ENCODE measurements around the gene JADE1.

The JADE1 gene

DNA sequence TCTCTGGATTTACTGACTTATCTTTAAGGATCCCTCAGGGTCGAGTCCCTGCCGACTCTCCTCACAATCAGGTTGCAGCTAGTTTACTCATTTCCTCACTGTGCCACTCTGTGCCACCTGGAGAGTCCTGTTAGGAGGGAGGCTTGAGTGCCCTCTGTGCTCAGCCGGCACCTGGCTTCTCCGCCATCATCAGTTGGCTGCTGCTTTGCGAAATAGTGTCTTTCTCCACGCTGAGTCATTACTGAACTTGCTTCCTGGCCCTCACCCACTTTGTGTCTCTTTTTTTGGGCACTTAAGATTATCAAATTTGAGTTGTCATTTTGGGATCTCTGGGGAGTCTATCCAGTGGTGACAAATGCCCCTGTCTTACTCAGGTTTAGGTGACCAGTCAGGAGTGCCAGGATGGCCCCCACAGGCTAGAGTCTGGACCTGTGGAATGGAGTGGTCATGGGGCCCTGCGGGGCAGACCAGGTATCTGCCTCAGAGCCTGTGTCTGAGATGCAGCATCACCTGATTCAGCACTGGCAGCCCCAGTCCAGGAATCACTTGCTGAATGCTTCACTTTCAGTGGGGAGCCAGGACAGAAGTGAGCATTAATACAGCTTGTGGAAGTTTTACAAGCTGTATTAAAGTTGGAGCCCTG lies 37.7 kb downstream of the JADE1 start:
- TF ChIP-seq POLR2AphosphoS5 (IDR thresholded peaks at IDR 0.05; ENCODE audit: low read depth) = peak; percentile 70
- TF ChIP-seq, protein P1, sequence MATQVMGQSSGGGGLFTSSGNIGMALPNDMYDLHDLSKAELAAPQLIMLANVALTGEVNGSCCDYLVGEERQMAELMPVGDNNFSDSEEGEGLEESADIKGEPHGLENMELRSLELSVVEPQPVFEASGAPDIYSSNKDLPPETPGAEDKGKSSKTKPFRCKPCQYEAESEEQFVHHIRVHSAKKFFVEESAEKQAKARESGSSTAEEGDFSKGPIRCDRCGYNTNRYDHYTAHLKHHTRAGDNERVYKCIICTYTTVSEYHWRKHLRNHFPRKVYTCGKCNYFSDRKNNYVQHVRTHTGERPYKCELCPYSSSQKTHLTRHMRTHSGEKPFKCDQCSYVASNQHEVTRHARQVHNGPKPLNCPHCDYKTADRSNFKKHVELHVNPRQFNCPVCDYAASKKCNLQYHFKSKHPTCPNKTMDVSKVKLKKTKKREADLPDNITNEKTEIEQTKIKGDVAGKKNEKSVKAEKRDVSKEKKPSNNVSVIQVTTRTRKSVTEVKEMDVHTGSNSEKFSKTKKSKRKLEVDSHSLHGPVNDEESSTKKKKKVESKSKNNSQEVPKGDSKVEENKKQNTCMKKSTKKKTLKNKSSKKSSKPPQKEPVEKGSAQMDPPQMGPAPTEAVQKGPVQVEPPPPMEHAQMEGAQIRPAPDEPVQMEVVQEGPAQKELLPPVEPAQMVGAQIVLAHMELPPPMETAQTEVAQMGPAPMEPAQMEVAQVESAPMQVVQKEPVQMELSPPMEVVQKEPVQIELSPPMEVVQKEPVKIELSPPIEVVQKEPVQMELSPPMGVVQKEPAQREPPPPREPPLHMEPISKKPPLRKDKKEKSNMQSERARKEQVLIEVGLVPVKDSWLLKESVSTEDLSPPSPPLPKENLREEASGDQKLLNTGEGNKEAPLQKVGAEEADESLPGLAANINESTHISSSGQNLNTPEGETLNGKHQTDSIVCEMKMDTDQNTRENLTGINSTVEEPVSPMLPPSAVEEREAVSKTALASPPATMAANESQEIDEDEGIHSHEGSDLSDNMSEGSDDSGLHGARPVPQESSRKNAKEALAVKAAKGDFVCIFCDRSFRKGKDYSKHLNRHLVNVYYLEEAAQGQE (IDR thresholded peaks at IDR 0.05; ENCODE audit: insufficient replicate concordance, low read depth) = no peak
- peak; percentile 30 to 84 for DNase-seq (ENCODE audit: low read depth in 1 of 2, low spot score in 1 of 2)
- Histone ChIP-seq H3K4me3 (replicated peaks; ENCODE audit: insufficient read depth, low read length) (no peak overlapping the region), H3K27me3 (ENCODE audit: insufficient read depth, poor library complexity, severe bottlenecking) (no peaks in the 10 kb centered on the region), H3K27ac (replicated peaks) (peak overlapping the region; percentile 65)

DNA sequence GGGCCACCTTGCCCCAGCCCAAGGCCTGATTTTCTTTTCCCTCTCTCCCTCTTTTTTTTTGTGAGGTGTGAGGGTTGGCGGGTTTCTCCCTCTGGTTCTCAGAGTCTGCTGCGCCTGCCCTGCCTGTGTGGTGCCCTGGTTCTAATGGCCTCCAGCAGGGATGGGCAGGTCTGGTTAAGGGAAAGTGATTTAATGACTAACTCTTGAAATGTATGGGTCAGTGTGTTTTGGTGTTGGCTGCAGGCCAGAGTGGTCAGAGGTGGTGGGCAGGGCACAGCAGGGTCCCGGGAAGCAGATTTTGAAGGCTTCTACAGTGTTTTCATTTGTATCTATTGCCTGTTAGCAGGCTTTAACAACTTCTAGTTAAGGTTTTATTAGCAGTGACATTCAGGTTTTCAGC lies 39.0 kb downstream of the JADE1 start:
- TF ChIP-seq GABPA (IDR thresholded peaks at IDR 0.05; ENCODE audit: low read depth) (no peak), POLR2AphosphoS5 (IDR thresholded peaks at IDR 0.05; ENCODE audit: low read depth) (no peak), SPI1 (IDR thresholded peaks at IDR 0.05; ENCODE audit: borderline replicate concordance, low read depth) (no peak)
- TF ChIP-seq, protein P1 (IDR thresholded peaks at IDR 0.05; ENCODE audit: insufficient replicate concordance, low read depth) = no peak
- TF ChIP-seq, protein P2, sequence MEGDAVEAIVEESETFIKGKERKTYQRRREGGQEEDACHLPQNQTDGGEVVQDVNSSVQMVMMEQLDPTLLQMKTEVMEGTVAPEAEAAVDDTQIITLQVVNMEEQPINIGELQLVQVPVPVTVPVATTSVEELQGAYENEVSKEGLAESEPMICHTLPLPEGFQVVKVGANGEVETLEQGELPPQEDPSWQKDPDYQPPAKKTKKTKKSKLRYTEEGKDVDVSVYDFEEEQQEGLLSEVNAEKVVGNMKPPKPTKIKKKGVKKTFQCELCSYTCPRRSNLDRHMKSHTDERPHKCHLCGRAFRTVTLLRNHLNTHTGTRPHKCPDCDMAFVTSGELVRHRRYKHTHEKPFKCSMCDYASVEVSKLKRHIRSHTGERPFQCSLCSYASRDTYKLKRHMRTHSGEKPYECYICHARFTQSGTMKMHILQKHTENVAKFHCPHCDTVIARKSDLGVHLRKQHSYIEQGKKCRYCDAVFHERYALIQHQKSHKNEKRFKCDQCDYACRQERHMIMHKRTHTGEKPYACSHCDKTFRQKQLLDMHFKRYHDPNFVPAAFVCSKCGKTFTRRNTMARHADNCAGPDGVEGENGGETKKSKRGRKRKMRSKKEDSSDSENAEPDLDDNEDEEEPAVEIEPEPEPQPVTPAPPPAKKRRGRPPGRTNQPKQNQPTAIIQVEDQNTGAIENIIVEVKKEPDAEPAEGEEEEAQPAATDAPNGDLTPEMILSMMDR (IDR thresholded peaks at IDR 0.05; ENCODE audit: insufficient read depth, low read length) = no peak
- no peak for DNase-seq (ENCODE audit: low read depth in 1 of 2, low spot score in 1 of 2)
- Histone ChIP-seq H3K4me3 (replicated peaks; ENCODE audit: insufficient read depth, low read length) (no peak overlapping the region), H3K27me3 (ENCODE audit: insufficient read depth, poor library complexity, severe bottlenecking) (no peaks in the 10 kb centered on the region), H3K27ac (replicated peaks) (peak overlapping the region; percentile 65)

DNA sequence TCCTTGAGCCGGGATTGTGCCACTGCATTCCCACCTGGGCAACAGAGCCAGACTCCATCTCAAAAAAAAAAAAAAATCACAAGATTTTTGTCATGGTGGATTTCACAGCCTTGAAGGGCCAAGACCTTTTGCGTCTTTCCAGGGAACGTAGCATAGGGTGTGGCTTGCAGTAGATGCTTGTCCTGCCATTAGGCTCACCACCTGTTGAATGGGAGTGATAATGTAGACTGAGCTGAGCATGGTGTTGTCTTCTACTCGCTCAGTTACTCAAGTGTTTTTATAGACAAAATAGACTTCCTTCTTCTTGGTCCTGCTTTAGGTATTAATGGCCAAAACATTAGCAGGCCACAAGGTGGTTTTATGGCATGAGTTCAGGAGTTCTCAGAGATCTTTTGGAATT lies 40.8 kb downstream of the JADE1 start:
- no peaks in the 10 kb centered on the region for H3K27me3 ChIP-seq (ENCODE audit: insufficient read depth, poor library complexity, severe bottlenecking)
- H3K27ac ChIP-seq (replicated peaks) = no peak overlapping the region
- DNase-seq (ENCODE audit: low read depth in 1 of 2, low spot score in 1 of 2) = no peak
- TF ChIP-seq SPI1 (IDR thresholded peaks at IDR 0.05; ENCODE audit: borderline replicate concordance, low read depth) (no peak), GABPA (IDR thresholded peaks at IDR 0.05; ENCODE audit: low read depth) (no peak), POLR2AphosphoS5 (IDR thresholded peaks at IDR 0.05; ENCODE audit: low read depth) (no peak)
- TF ChIP-seq, protein P1 (IDR thresholded peaks at IDR 0.05; ENCODE audit: insufficient replicate concordance, low read depth) = no peak
- TF ChIP-seq, protein P2 (IDR thresholded peaks at IDR 0.05; ENCODE audit: insufficient read depth, low read length) = no peak
- H3K4me3 ChIP-seq (replicated peaks; ENCODE audit: insufficient read depth, low read length) = no peak overlapping the region

Data from HL-60 (cell line).